DMS53 treated with DMSO at 0.1 percent for 48 hours (cell line): Measurements from ENCODE around the gene OXLD1.
"Not testable (repeated sequence)": the region's sequence is repeated elsewhere in the genome, so short reads cannot be mapped to it uniquely, and the experiment has no call there.

Experiments used
- DNase-seq: peaks from one replicate; lab custom pipeline; 2025; ENCODE audit not compliant: unreplicated experiment; lab: John Stamatoyannopoulos, UW

OXLD1 gene

GRCh38 chr17:81621494-81622130 lies 44.8 kb downstream of the OXLD1 start:
- DNase-seq = no peak

GRCh38 chr17:81618307-81618706 lies 48.1 kb downstream of the OXLD1 start:
- not testable (repeated sequence) for DNase-seq

GRCh38 chr17:81616877-81617276 lies 49.5 kb downstream of the OXLD1 start:
- no peak for DNase-seq

GRCh38 chr17:81615401-81615930 lies 50.9 kb downstream of the OXLD1 start:
- DNase-seq = no peak
